ENCODE results near the gene SUMF1. TPM values are rescaled to one million over a fixed set of nuclear protein-coding genes. Genes with fewer than 3 reads are reported as not detected.

SUMF1 gene
- total RNA-seq, 1 donor from 2014 or later = 27.1 TPM

DNA sequence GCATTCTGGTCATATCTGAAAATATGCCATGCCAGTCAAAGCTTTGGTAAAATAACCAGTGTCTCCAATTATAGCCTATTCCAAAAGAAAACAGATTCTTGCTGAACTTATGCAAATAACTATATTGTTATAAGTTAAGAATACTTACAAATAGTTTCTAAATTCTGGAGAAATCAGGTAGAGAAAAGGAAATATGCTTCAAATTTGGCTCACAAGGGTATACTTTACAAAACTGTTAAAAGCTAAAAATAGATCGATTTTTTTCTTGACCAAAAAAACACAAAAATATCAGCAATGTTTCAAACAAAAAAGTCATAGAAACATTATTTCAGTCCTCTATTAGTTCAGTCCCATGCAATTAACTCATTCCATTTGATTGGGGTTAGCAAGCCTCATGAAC is 140.2 kb downstream of the SUMF1 start:
- ATAC-seq (no peak), DNase-seq (ENCODE audit: low spot score) (no peak)
- intact Hi-C loops (cut with DNase I) = no loop called here

DNA sequence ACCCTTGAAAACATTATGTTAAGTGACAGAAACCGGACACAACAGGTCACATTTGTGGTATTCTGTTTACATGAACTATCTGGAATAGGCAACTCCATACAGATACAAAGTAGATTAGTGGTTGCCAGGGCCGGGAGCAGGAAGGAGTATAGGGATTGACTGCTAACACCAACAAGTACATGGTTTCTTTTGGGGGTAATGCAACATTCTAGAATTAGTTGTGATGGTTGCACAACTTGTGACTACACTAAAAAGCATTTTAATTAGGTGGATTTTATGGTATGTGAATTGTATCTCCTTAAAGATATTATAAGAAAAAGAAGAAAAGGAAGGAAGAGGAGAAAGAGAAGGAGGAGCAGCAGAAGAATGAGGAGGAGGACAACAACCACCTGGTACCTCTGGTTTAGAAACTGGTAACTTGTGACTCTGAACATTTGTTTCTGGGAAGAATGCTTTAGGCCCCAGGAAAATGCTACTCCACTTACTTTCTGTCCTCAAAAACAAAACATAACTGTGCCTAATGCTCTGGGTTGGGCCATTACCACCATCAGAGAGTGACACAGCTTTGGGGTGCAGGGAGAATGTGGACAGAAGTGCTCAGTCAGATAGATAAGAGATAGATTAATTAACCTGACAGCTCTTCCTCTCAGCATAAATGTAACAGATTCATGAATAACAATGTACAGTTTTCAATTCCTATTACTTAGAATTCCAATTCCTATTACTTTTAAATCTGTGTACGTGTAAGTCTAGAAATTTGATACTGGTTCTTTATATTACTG is 143.6 kb downstream of the SUMF1 start:
- DNase-seq (ENCODE audit: low spot score) (no peak), ATAC-seq (no peak)
- intact Hi-C loops (cut with DNase I) = no loop called here

DNA sequence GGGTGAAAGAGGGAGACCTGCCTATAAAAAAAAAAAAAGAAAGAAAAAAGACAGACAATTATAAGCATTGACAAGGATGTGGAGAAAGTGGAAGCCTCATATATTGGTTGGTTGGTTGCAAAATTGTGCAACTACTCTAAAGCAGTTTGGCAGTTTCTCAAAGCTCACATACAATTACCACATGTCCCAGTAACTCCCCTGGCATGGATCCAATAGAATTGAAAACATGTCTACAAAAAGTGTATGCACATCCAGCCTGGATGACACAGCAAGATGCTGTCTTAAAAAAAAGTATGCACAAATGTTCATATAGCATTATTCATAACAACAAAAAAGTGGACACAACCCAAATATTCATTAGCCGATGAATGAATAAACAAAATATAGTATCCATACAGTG is 144.4 kb downstream of the SUMF1 start:
- no peak for ATAC-seq
- intact Hi-C loops (cut with DNase I) = no loop called here
- DNase-seq (ENCODE audit: low spot score) = no peak

DNA sequence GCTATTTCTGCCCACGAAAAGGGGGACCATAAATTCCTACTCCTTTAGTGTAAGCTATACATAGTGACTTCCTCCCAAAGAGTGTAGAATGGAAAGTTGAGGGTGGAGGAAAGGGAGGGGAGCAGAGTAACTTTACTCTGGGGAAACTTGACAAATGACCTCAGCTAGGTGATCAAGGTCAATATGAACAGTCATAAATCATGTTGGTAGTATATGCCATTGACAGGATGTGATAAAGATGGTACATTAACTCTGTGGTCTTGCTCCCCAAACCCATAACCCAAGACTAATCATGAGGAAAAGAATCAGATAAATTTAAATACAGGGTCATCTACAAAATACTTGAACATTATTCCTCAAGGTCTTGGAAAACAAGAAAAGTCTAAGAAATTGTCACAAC is 145.3 kb downstream of the SUMF1 start:
- no peak for DNase-seq (ENCODE audit: low spot score)
- intact Hi-C loops (cut with DNase I) = no loop called here
- no peak for ATAC-seq

DNA sequence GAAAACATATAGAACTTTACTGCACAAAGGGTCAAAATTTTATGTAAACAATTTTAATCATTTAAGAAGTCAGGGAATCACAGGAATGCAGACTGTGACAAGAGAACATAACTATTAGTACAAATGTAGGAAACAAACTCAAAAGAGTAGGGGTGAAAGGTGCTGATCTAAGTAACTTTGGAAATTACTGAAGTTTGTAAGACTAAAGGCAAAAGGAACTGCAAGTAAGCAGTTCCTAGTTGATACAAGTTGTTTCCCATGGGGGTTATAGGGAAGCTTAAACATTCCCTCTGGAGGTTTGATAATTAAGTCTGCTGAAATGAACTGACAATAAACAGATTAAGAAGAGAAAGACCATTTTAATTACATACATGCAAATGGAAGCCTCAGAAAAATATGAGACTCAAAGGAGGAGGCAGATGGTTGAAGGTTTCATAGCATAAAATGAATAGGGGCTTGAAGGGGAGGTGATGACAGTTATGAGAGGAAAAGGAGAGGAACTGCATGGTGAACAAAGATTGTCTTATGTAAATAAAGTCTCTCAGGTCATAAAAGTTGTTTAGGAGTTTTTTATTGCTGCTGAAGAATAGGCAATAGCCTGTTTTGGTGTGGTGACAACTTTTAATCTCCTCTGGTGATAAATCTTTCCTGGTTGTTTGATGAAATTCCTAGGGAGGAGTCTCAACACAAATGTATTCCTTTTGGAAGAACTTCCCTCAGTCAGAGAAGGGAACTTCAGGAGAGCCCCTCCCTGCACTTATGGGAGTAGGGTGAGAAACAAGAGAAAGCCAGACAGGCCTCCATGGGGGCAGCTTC is 146.8 kb downstream of the SUMF1 start:
- DNase-seq (ENCODE audit: low spot score) (no peak), ATAC-seq (no peak)
- intact Hi-C loops (cut with DNase I) = no loop called here

DNA sequence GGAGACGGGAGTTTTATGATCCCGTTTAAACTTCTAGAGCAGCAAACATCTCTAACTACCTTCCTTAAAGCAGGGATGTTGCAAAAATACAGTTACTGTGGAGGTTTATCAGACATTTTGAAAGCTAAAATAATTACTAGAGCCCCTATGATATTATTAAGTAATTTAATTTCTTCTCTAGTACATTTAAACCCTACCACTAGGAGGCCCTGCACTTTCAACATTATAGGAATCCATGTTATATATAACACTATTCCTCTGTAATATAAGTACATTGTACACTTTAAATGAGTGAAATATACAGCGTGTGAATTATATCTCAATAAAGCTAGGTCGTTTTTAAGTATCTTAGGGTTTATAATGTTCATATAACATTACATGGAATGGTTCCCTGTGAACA is 152.4 kb downstream of the SUMF1 start:
- ATAC-seq = no peak
- DNase-seq (ENCODE audit: low spot score) = no peak
- intact Hi-C loops (cut with DNase I) = no loop called here

DNA sequence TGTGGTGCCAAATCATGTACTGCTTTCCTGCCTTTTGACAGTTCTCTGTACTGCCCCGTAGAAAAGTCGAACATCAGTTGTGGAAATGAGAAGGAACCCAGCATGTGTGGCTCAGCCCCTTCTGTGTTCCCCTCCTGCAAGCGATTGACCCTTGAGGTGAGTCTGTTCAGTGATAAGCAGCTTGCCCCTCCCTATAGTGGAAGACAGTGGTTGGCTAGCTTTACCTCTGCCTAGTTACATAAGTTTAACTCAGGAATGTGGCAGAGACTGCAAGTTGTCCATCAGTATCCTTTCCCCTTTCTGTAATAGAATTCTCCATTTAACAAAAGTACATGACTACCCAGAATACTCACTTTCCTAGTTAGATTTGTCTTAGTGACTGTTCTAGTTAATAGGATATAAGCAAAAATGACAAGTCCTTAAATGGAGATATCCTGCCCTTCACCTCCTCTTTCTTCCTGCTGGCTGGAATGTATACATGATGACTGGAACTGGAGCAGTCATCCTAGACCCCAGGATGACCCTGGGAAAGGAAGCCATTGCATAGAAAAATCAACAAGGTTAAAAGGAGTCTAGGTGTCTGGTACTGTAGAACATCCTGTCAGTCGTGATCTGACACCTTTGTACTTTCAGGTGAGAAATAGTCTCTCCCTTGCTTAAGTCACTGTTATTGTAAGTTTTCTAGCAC is 153.3 kb downstream of the SUMF1 start:
- ATAC-seq (no peak), DNase-seq (ENCODE audit: low spot score) (no peak)
- intact Hi-C loops (cut with DNase I) = no loop called here

DNA sequence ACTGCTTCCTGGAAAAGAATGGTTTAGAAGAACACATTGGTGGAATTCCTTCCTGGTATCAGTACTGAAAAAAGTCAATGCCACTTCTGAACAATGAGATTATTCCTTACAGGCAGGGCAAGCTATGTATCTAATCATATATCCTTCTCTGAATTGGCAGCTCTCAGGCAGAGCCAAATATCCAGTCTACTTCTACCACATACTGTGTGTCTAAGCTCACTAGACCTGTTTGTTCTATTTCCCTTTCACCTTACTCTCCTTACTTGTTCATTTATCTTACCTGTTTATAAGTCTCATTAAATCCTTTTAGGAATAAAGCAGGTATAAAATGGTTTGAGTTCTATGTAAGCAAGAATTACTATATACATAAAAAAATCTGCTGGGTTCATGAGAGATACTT is 155.6 kb downstream of the SUMF1 start:
- ATAC-seq (no peak), DNase-seq (ENCODE audit: low spot score) (no peak)
- intact Hi-C loops (cut with DNase I) = no loop called here

Other genes starting within 250 kb of the SUMF1 start
- gene SETMAR, start 163.9 kb downstream of the SUMF1 start, total RNA-seq = 17.2 TPM
- gene ITPR1, start 26.1 kb upstream of the SUMF1 start, total RNA-seq = 81.3 TPM

Data from sciatic nerve (tissue), 2 donors.